Hepatocyte (in vitro differentiated cells): Measurements from ENCODE around the gene FA2H. TPM values are rescaled to one million over a fixed set of nuclear protein-coding genes. Genes with fewer than 3 reads are reported as not detected.

ENCODE experiments used
- DNase-seq: peaks from one replicate; pipeline ENCODE4 v3.0.0-alpha.2; 2016; ENCODE audit warnings: low spot score
- H2AFZ ChIP-seq: fragments of 200-600 bp; sonication (generic); 2 replicates; pipeline ENCODE4 v1.6.0; 2016; ENCODE audit warnings: antibody characterized with exemption, mild to moderate bottlenecking
- H3K27ac ChIP-seq: fragments of 200-600 bp; sonication (generic); 2 replicates; pipeline ENCODE4 v1.5.1; 2016; ENCODE audit warnings: mild to moderate bottlenecking
- H3K27me3 ChIP-seq: fragments of 200-600 bp; sonication (generic); 2 replicates; pipeline ENCODE4 v1.6.1; 2016
- H3K36me3 ChIP-seq: fragments of 200-600 bp; sonication (generic); replicated peaks from 2 replicates; pipeline ENCODE4 v1.5.1; 2016; ENCODE audit warnings: low read depth; ENCODE audit not compliant: insufficient read depth
- H3K4me1 ChIP-seq: fragments of 200-600 bp; sonication (generic); 2 replicates; pipeline ENCODE4 v1.5.1; 2016; ENCODE audit warnings: mild to moderate bottlenecking, moderate library complexity; ENCODE audit not compliant: insufficient read depth
- H3K4me2 ChIP-seq: fragments of 200-600 bp; sonication (generic); 2 replicates; pipeline ENCODE4 v1.6.0; 2016
- H3K4me3 ChIP-seq: fragments of 200-600 bp; sonication (generic); 2 replicates; pipeline ENCODE4 v1.5.1; 2016; ENCODE audit warnings: mild to moderate bottlenecking
- H3K79me2 ChIP-seq: fragments of 200-600 bp; sonication (generic); 2 replicates; pipeline ENCODE4 v1.6.0; 2017; ENCODE audit warnings: mild to moderate bottlenecking
- H3K9me2 ChIP-seq: fragments of 200-600 bp; sonication (generic); replicated peaks from 2 replicates; pipeline ENCODE4 v1.6.0; 2017; ENCODE audit warnings: mild to moderate bottlenecking; ENCODE audit not compliant: insufficient read depth
- H3K9me3 ChIP-seq: fragments of 200-600 bp; sonication (generic); 2 replicates; pipeline ENCODE4 v1.5.1; 2016; ENCODE audit warnings: low read depth, mild to moderate bottlenecking
- H4K20me1 ChIP-seq: fragments of 200-600 bp; sonication (generic); 2 replicates; pipeline ENCODE4 v1.6.0; 2016; ENCODE audit warnings: mild to moderate bottlenecking; ENCODE audit not compliant: insufficient read depth, poor library complexity, severe bottlenecking
- CTCF ChIP-seq: fragments of 200-600 bp; sonication (generic); IDR thresholded peaks from 2 replicates; pipeline ENCODE4 v1.5.1; 2016; ENCODE audit warnings: antibody characterized with exemption, mild to moderate bottlenecking; ENCODE audit not compliant: poor library complexity
- EZH2 ChIP-seq: fragments of 200-600 bp; sonication (generic); IDR thresholded peaks from 2 replicates; pipeline ENCODE4 v1.6.1; 2016; ENCODE audit warnings: antibody characterized with exemption, mild to moderate bottlenecking, borderline replicate concordance
- EZH2phosphoT487 ChIP-seq: fragments of 200-600 bp; sonication (generic); IDR thresholded peaks from one replicate; pipeline ENCODE4 v1.6.1; 2018; ENCODE audit warnings: antibody characterized with exemption, mild to moderate bottlenecking, low read depth, moderate library complexity; ENCODE audit not compliant: unreplicated experiment, severe bottlenecking
- WGBS: methylation state at CpG from one replicate; pipeline ENCODE4 v1.1.6; 2016; ENCODE audit warnings: low lambda C conversion rate; ENCODE audit errors: missing lambda C conversion rate; 5-methylcytosine and 5-hydroxymethylcytosine counted together
- polyA plus RNA-seq: library from polyadenylated mRNA; unstranded; fragments of >200 nt; fragmentation: Nextera tagmentation; extraction: Ambion mirVana; gene quantifications from 2 replicates; pipeline ENCODE4 v1.2.1, GENCODE V29; 2016
- total RNA-seq: library from RNA; depleted of rRNA; stranded (reverse); fragments of >200 nt; gene quantifications from 2 replicates; pipeline ENCODE4 v1.2.3, GENCODE V29; 2014

The FA2H gene
- total and polyA plus RNA-seq, 2 experiments from 2014 or later, result 2.1 to 7.8 TPM

GRCh38 chr16:74785031-74785430 is 10.4 kb upstream of the FA2H start:
- no peak overlapping the region for H3K4me3 ChIP-seq
- H2AFZ ChIP-seq, result no peak overlapping the region
- DNase-seq, result no peak
- no peaks in the 10 kb centered on the region for H4K20me1 ChIP-seq
- H3K4me2 ChIP-seq, result no peak overlapping the region
- H3K4me1 ChIP-seq, result no peaks in the 10 kb centered on the region
- TF ChIP-seq EZH2 (no peak), CTCF (no peak), EZH2phosphoT487 (no peak)
- H3K9me2 ChIP-seq, result no peaks in the 10 kb centered on the region
- no peaks in the 10 kb centered on the region for H3K9me3 ChIP-seq
- H3K79me2 ChIP-seq, result no peaks in the 10 kb centered on the region
- no peaks in the 10 kb centered on the region for H3K27me3 ChIP-seq
- no peaks in the 10 kb centered on the region for H3K36me3 ChIP-seq
- H3K27ac ChIP-seq, result no peak overlapping the region
- WGBS, result 81% methylated on average over 4 of the region's 4 CpGs

- Histone ChIP-seq H3K4me1 (no peaks in the 10 kb centered on the region), H3K79me2 (no peaks in the 10 kb centered on the region), H4K20me1 (no peaks in the 10 kb centered on the region), H2AFZ (no peak overlapping the region), H3K9me3 (no peaks in the 10 kb centered on the region), H3K9me2 (no peaks in the 10 kb centered on the region), H3K27ac (no peak overlapping the region), H3K36me3 (no peaks in the 10 kb centered on the region), H3K4me2 (no peak overlapping the region), H3K4me3 (no peak overlapping the region), H3K27me3 (peaks cover 3% of the 10 kb centered on the region)
- WGBS, result 86% methylated on average over 8 of the region's 8 CpGs
- TF ChIP-seq CTCF (no peak), EZH2phosphoT487 (no peak), EZH2 (no peak)
- no peak for DNase-seq
Measured at GRCh38 chr16:74778646-74779045, 4.0 kb upstream of the FA2H start.

GRCh38 chr16:74776926-74777325 is 2.3 kb upstream of the FA2H start:
- H3K9me3 ChIP-seq, result no peaks in the 10 kb centered on the region
- H3K4me2 ChIP-seq, result no peak overlapping the region
- no peaks in the 10 kb centered on the region for H3K4me1 ChIP-seq
- H3K36me3 ChIP-seq, result no peaks in the 10 kb centered on the region
- H2AFZ ChIP-seq, result no peak overlapping the region
- no peaks in the 10 kb centered on the region for H3K9me2 ChIP-seq
- peaks cover 8% of the 10 kb centered on the region for H3K27me3 ChIP-seq
- H3K79me2 ChIP-seq, result no peaks in the 10 kb centered on the region
- TF ChIP-seq EZH2phosphoT487 (no peak), EZH2 (no peak), CTCF (no peak)
- no peak for DNase-seq
- no peak overlapping the region for H3K27ac ChIP-seq
- WGBS, result 96% methylated on average over 2 of the region's 2 CpGs
- H4K20me1 ChIP-seq, result no peaks in the 10 kb centered on the region
- no peak overlapping the region for H3K4me3 ChIP-seq

- peaks cover 8% of the 10 kb centered on the region for H3K27me3 ChIP-seq
- H3K27ac ChIP-seq, result peak overlapping the region; percentile 43
- H2AFZ ChIP-seq, result peak overlapping the region; percentile 54
- H4K20me1 ChIP-seq, result no peaks in the 10 kb centered on the region
- no peaks in the 10 kb centered on the region for H3K9me2 ChIP-seq
- no peak for DNase-seq
- H3K4me1 ChIP-seq, result no peaks in the 10 kb centered on the region
- no peaks in the 10 kb centered on the region for H3K36me3 ChIP-seq
- no peaks in the 10 kb centered on the region for H3K79me2 ChIP-seq
- WGBS, result 72% methylated on average over 5 of the region's 5 CpGs
- peak overlapping the region; percentile 11 for H3K4me3 ChIP-seq
- no peak for TF ChIP-seq EZH2phosphoT487
- H3K4me2 ChIP-seq, result peak overlapping the region; percentile 90
- H3K9me3 ChIP-seq, result no peaks in the 10 kb centered on the region
Measured at GRCh38 chr16:74775255-74775654, 635 bp upstream of the FA2H start.
